DND-41 (cell line): Measurements from ENCODE around the gene FAM83C.

Experiments used
- ATAC-seq: fragments of 200-7000 bp; cut with Tn5 transposase; 3 replicates; pipeline ENCODE4 v1.9.1; 2021; ENCODE audit warnings: low read depth; ENCODE audit not compliant: insufficient read depth
- DNase-seq: peaks from one replicate; pipeline ENCODE4 v3.0.0-alpha.2; 2020
- H2AFZ ChIP-seq: 2 replicates; pipeline ENCODE4 v1.6.0; 2012; ENCODE audit warnings: low read depth, low read length
- H3K27ac ChIP-seq: 2 replicates; pipeline ENCODE4 v1.5.1; 2012; ENCODE audit warnings: low read length, inconsistent platforms
- H3K27me3 ChIP-seq: fragments of 200-600 bp; sonication (generic); 2 replicates; pipeline ENCODE4 v1.6.0; 2012; ENCODE audit warnings: low read length, mild to moderate bottlenecking, inconsistent platforms; ENCODE audit not compliant: insufficient read depth, poor library complexity
- H3K36me3 ChIP-seq: 2 replicates; pipeline ENCODE4 v1.5.1; 2012; ENCODE audit warnings: low read length, inconsistent platforms; ENCODE audit not compliant: insufficient read depth
- H3K4me1 ChIP-seq: 2 replicates; pipeline ENCODE4 v1.5.1; 2012; ENCODE audit warnings: mild to moderate bottlenecking, low read length; ENCODE audit not compliant: insufficient read depth
- H3K4me2 ChIP-seq: 2 replicates; pipeline ENCODE4 v1.6.0; 2012; ENCODE audit warnings: mild to moderate bottlenecking, moderate library complexity, low read length, inconsistent platforms; ENCODE audit not compliant: insufficient read depth
- H3K4me3 ChIP-seq, 2 experiments: fragments of 200-600 bp in 1 of 2; shearing (Covaris generic) in 1 of 2; 2 replicates each; pipeline ENCODE4 v1.5.1; 2012 to 2016; ENCODE audit warnings: inconsistent platforms in 2 of 2, low read length in 2 of 2, mild to moderate bottlenecking in 2 of 2, low read depth in 1 of 2, moderate library complexity in 1 of 2
- H3K79me2 ChIP-seq: 2 replicates; pipeline ENCODE4 v1.6.0; 2012; ENCODE audit warnings: low read length, inconsistent platforms; ENCODE audit not compliant: insufficient read depth
- H3K9ac ChIP-seq: 2 replicates; pipeline ENCODE4 v1.6.0; 2012; ENCODE audit warnings: low read depth, mild to moderate bottlenecking, inconsistent platforms, low read length, moderate library complexity
- H3K9me3 ChIP-seq: 2 replicates; pipeline ENCODE4 v1.5.1; 2012; ENCODE audit warnings: low read length, moderate library complexity, mild to moderate bottlenecking, inconsistent platforms; ENCODE audit not compliant: insufficient read depth, severe bottlenecking
- H4K20me1 ChIP-seq: 2 replicates; pipeline ENCODE4 v1.6.0; 2012; ENCODE audit warnings: low read length; ENCODE audit not compliant: insufficient read depth
- EZH2 ChIP-seq: IDR thresholded peaks from 3 replicates; pipeline ENCODE4 v1.6.1; 2012; ENCODE audit warnings: borderline replicate concordance, low read depth, mild to moderate bottlenecking, moderate library complexity, low read length, inconsistent platforms; ENCODE audit not compliant: severe bottlenecking
- TF ChIP-seq, protein P1 (sequence below): IDR thresholded peaks from 2 replicates; pipeline ENCODE4 v1.5.1; 2012; ENCODE audit warnings: borderline replicate concordance, low read length, moderate library complexity, mild to moderate bottlenecking; ENCODE audit not compliant: poor library complexity, severe bottlenecking; ENCODE audit errors: extremely low read depth

The FAM83C gene

DNA sequence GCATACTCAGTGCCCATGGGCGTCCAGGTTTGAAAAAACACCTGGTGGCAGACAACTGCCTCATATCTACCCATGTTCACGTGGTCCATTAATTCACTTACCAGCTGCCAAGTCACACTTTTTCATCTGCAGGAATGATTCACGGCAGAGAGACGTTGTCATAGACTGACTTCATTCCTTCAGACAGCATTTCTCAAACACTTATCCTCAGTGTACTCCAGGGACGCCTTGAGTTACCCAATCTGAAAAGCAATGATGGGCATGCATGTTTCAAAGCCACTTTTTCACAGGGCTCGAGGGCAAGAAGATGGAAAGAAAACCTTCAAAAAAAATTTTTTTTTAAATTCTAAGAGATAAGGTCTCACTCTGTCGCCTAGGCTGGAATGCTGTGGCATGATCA is 20.3 kb downstream of the FAM83C start:
- no peak for DNase-seq
- Histone ChIP-seq H3K9ac (no peak overlapping the region), H3K4me1 (peaks cover 7% of the 10 kb centered on the region), H2AFZ (no peak overlapping the region), H3K9me3 (no peaks in the 10 kb centered on the region), H3K4me2 (no peak overlapping the region), H3K27ac (no peak overlapping the region), H3K79me2 (peaks cover 1% of the 10 kb centered on the region), H3K4me3 (no peak overlapping the region), H3K27me3 (no peaks in the 10 kb centered on the region), H3K36me3 (peaks cover 5% of the 10 kb centered on the region; the same call in 1 of the 2 replicates), H4K20me1 (peaks cover 13% of the 10 kb centered on the region)
- ATAC-seq: no peak
- TF ChIP-seq EZH2: no peak
- TF ChIP-seq, protein P1, sequence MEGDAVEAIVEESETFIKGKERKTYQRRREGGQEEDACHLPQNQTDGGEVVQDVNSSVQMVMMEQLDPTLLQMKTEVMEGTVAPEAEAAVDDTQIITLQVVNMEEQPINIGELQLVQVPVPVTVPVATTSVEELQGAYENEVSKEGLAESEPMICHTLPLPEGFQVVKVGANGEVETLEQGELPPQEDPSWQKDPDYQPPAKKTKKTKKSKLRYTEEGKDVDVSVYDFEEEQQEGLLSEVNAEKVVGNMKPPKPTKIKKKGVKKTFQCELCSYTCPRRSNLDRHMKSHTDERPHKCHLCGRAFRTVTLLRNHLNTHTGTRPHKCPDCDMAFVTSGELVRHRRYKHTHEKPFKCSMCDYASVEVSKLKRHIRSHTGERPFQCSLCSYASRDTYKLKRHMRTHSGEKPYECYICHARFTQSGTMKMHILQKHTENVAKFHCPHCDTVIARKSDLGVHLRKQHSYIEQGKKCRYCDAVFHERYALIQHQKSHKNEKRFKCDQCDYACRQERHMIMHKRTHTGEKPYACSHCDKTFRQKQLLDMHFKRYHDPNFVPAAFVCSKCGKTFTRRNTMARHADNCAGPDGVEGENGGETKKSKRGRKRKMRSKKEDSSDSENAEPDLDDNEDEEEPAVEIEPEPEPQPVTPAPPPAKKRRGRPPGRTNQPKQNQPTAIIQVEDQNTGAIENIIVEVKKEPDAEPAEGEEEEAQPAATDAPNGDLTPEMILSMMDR: no peak

DNA sequence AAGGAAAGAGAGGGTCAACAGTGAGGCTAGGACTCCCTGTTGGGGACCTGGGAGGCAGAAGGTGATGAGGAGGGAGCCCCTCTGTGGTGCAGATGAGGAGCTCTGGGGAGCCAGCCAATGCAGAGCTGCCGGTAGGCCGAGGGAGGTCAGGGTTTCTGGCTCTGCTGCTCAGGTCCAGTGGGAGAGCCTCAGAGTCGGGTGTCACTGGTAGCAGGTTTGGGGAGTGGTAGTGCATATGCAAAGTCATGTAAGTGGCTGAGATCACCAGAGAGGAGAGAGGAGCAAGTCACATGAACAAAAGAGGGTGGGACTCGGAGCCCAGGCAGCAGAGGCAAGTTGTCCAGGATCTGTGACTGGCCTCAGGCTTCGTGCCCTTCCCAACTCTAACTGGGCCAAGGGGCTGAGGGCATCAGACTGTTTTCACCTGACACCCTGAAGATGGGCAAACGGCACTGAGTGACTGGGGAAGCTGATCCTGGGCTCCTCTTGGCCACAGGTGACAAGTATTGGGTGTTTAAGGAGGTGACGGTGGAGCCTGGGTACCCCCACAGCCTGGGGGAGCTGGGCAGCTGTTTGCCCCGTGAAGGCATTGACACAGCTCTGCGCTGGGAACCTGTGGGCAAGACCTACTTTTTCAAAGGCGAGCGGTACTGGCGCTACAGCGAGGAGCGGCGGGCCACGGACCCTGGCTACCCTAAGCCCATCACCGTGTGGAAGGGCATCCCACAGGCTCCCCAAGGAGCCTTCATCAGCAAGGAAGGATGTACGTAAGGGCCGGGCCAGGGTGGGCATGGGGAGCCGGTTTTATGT is 20.9 kb downstream of the FAM83C start:
- Histone ChIP-seq H3K4me3 (no peak overlapping the region), H3K27ac (no peak overlapping the region), H3K36me3 (peaks cover 5% of the 10 kb centered on the region; the same call in 1 of the 2 replicates), H2AFZ (no peak overlapping the region), H3K9ac (no peak overlapping the region), H4K20me1 (peaks cover 13% of the 10 kb centered on the region), H3K9me3 (no peaks in the 10 kb centered on the region), H3K79me2 (no peaks in the 10 kb centered on the region), H3K4me1 (peaks cover under 1% of the 10 kb centered on the region; the same call in 1 of the 2 replicates), H3K27me3 (no peaks in the 10 kb centered on the region), H3K4me2 (no peak overlapping the region)
- DNase-seq (no peak), ATAC-seq (no peak)
- TF ChIP-seq EZH2: no peak
- TF ChIP-seq, protein P1: no peak

DNA sequence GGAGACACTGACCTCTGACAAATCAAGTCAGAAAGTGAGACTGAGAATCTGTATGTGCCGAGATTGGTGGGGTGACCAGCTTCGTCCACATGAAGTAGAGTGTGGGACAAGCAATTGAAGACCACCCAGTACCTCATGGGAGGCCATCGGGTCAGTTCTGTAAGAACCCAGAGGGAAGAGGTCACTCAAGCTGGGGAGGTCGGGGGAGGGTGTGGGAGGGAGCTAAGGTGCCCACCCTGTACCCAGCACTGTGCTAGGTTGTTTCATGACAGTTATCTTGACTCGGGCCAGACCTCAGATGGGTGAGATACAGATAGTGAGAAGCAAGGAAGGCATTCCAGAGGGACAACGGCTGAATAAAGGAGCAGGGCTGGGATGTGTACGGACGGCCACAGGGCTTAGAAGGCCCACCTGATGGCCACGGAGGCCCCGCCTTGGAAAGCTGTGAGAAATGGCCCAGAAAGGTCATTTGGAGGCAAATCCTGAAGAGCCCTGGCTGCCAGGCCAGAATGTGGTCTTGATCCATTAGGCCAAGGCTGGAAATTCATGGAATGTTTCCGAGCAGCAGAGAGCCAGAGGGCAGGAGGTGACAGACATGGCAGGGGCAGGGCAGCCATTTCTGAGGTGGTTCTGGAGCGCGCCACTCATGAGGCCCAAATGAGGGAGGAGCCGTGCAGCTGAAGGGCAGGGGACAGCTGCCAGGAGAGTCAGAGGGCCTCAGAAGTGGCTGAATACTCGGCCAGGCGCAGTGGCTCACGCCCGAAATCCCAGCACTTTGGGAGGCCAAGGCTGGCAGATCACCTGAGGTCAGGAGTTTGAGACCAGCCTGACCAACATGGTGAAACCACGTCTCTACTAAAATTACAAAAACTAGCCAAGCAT is 22.0 kb downstream of the FAM83C start:
- Histone ChIP-seq H3K4me1 (no peaks in the 10 kb centered on the region), H3K4me3 (no peak overlapping the region), H3K9me3 (no peaks in the 10 kb centered on the region), H3K27me3 (no peaks in the 10 kb centered on the region), H3K4me2 (no peak overlapping the region), H4K20me1 (peaks cover 13% of the 10 kb centered on the region), H3K27ac (no peak overlapping the region), H3K36me3 (no peaks in the 10 kb centered on the region), H3K79me2 (no peaks in the 10 kb centered on the region), H2AFZ (no peak overlapping the region), H3K9ac (no peak overlapping the region)
- ATAC-seq (no peak), DNase-seq (no peak)
- no peak for TF ChIP-seq EZH2
- TF ChIP-seq, protein P1: no peak
